ENCODE data around the gene PAQR6.

DNA sequence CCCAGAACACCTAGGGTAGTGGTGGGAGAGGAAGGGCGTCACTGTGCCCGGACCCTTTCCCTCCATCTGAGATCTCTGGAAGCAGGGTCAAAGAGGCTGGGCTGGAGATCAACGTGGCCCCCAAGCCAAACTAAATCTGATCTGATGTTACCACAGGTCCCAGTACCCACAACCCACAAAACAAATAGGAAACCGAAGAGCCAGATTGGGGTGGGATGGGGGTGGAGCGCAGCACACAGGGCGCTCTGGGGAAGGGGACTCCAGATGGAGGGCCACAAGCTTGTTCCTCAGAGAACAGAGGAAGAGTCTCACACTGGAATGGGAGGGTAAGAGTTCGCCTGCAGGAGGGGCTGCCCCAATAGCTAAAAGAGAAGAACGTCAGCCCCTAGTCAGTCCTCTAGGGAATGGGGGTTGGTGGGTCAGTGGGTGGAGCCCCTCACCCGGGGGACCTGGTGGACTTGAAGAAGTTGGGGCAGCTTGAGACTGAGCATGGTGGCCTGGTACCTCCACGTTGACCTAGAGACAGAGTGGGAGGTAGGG, 1.5 kb downstream of the PAQR6 start:
- no peak for TF ChIP-seq CTCF (IDR thresholded peaks at IDR 0.05)
- TF ChIP-seq POLR2A (IDR thresholded peaks at IDR 0.05): no peak
